SU-DHL-6 (cell line): ENCODE results near the gene URGCP.

Experiments used
- H2AFZ ChIP-seq: fragments of 200-600 bp; sonication (generic); 2 replicates; pipeline ENCODE4 v1.6.1; 2014; ENCODE audit warnings: low read depth, mild to moderate bottlenecking, moderate library complexity, mixed read lengths, antibody characterized with exemption, low read length; ENCODE audit not compliant: severe bottlenecking
- H3F3A ChIP-seq: fragments of 200-600 bp; shearing (Covaris generic); 2 replicates; pipeline ENCODE4 v1.6.0; 2016; ENCODE audit warnings: antibody characterized with exemption, mild to moderate bottlenecking; ENCODE audit not compliant: insufficient read depth
- H3K27ac ChIP-seq: fragments of 200-600 bp; sonication (generic); 2 replicates; pipeline ENCODE4 v1.5.1; 2016; ENCODE audit warnings: low read depth, mild to moderate bottlenecking, low read length, moderate library complexity, mixed read lengths
- H3K27me3 ChIP-seq: fragments of 200-600 bp; sonication (generic), shearing (Covaris generic); 2 replicates; pipeline ENCODE4 v1.6.0; 2014; ENCODE audit warnings: mild to moderate bottlenecking, low read length
- H3K36me3 ChIP-seq: fragments of 200-600 bp; sonication (generic); 2 replicates; pipeline ENCODE4 v1.6.1; 2014; ENCODE audit warnings: mild to moderate bottlenecking, low read length, mixed read lengths
- H3K4me2 ChIP-seq: fragments of 300-600, 200-600 bp; shearing (Covaris generic), sonication (generic); 2 replicates; pipeline ENCODE4 v1.6.0; 2014; ENCODE audit warnings: low read length, low read depth, mild to moderate bottlenecking; ENCODE audit not compliant: poor library complexity, severe bottlenecking
- H3K4me3 ChIP-seq: fragments of 200-600 bp; sonication (generic); 2 replicates; pipeline ENCODE4 v1.5.1; 2014; ENCODE audit warnings: antibody characterized with exemption, low read length, mild to moderate bottlenecking, mixed read lengths; ENCODE audit not compliant: insufficient read depth, poor library complexity, severe bottlenecking
- H3K79me2 ChIP-seq: fragments of 200-600 bp; sonication (generic); 2 replicates; pipeline ENCODE4 v1.6.1; 2014; ENCODE audit warnings: mild to moderate bottlenecking, low read length, moderate library complexity; ENCODE audit not compliant: insufficient read depth
- H3K9ac ChIP-seq: fragments of 200-600 bp; sonication (generic); 2 replicates; pipeline ENCODE4 v1.7.0; 2014; ENCODE audit warnings: mild to moderate bottlenecking, low read length
- H3K9me2 ChIP-seq: fragments of 200-600 bp; sonication (generic); replicated peaks from 2 replicates; pipeline ENCODE4 v1.6.1; 2014; ENCODE audit warnings: low read length; ENCODE audit not compliant: insufficient read depth
- H3K9me3 ChIP-seq: fragments of 200-600 bp; sonication (generic); 2 replicates; pipeline ENCODE4 v1.6.1; 2014; ENCODE audit warnings: low read length, mixed read lengths; ENCODE audit not compliant: insufficient read depth
- H4K20me1 ChIP-seq: fragments of 200-600 bp; sonication (generic); 2 replicates; pipeline ENCODE4 v1.6.1; 2014; ENCODE audit warnings: low read depth, mild to moderate bottlenecking, antibody characterized with exemption, low read length, moderate library complexity, mixed read lengths
- EZH2phosphoT487 ChIP-seq: fragments of 200-600 bp; sonication (generic), shearing (Covaris generic); conservative IDR thresholded peaks from 2 replicates; pipeline ENCODE4 v1.6.1; 2018; ENCODE audit warnings: mild to moderate bottlenecking, antibody characterized with exemption, low read length, moderate library complexity, mixed read lengths
- TF ChIP-seq, protein P1 (sequence below): fragments of 200-600 bp; sonication (generic); IDR thresholded peaks from one replicate; pipeline ENCODE4 v1.5.1; 2017; ENCODE audit warnings: antibody characterized with exemption, mild to moderate bottlenecking, low read length, moderate library complexity; ENCODE audit not compliant: insufficient read depth, poor library complexity, severe bottlenecking

Gene URGCP

DNA sequence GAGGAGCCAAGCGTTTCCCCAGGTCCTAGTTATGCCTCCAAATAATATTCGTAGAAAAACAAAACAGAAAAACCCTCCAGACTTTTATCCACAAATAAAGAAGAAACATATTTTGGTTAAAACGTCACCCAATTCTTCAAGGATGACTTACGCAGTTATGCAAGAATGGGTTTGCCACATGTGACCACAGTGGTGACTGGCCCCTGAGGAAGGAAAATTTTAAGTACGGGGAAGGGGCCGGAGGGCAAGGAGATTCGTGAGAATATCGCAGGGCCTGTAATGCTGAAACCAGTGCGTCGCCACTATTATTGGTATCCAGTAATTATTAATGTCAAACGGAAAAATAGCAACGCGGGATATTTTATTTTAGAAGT lies 36.5 kb downstream of the URGCP start:
- H3K36me3 ChIP-seq, result no peaks in the 10 kb centered on the region
- H3K9me3 ChIP-seq, result no peaks in the 10 kb centered on the region
- peak overlapping the region; percentile 71 for H3K4me2 ChIP-seq
- H3K79me2 ChIP-seq, result no peaks in the 10 kb centered on the region
- peak overlapping the region; percentile 97 for H2AFZ ChIP-seq
- no peaks in the 10 kb centered on the region for H4K20me1 ChIP-seq
- peak overlapping the region; percentile 56 for H3K9ac ChIP-seq
- no peaks in the 10 kb centered on the region for H3K9me2 ChIP-seq
- peak overlapping the region; percentile 58 for H3K4me3 ChIP-seq
- H3K27me3 ChIP-seq, result no peaks in the 10 kb centered on the region
- H3K27ac ChIP-seq, result no peak overlapping the region
- H3F3A ChIP-seq, result peaks cover 5% of the 10 kb centered on the region; the same call in 1 of the 2 replicates
- no peak for TF ChIP-seq EZH2phosphoT487
- TF ChIP-seq, protein P1, sequence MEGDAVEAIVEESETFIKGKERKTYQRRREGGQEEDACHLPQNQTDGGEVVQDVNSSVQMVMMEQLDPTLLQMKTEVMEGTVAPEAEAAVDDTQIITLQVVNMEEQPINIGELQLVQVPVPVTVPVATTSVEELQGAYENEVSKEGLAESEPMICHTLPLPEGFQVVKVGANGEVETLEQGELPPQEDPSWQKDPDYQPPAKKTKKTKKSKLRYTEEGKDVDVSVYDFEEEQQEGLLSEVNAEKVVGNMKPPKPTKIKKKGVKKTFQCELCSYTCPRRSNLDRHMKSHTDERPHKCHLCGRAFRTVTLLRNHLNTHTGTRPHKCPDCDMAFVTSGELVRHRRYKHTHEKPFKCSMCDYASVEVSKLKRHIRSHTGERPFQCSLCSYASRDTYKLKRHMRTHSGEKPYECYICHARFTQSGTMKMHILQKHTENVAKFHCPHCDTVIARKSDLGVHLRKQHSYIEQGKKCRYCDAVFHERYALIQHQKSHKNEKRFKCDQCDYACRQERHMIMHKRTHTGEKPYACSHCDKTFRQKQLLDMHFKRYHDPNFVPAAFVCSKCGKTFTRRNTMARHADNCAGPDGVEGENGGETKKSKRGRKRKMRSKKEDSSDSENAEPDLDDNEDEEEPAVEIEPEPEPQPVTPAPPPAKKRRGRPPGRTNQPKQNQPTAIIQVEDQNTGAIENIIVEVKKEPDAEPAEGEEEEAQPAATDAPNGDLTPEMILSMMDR, result no peak

DNA sequence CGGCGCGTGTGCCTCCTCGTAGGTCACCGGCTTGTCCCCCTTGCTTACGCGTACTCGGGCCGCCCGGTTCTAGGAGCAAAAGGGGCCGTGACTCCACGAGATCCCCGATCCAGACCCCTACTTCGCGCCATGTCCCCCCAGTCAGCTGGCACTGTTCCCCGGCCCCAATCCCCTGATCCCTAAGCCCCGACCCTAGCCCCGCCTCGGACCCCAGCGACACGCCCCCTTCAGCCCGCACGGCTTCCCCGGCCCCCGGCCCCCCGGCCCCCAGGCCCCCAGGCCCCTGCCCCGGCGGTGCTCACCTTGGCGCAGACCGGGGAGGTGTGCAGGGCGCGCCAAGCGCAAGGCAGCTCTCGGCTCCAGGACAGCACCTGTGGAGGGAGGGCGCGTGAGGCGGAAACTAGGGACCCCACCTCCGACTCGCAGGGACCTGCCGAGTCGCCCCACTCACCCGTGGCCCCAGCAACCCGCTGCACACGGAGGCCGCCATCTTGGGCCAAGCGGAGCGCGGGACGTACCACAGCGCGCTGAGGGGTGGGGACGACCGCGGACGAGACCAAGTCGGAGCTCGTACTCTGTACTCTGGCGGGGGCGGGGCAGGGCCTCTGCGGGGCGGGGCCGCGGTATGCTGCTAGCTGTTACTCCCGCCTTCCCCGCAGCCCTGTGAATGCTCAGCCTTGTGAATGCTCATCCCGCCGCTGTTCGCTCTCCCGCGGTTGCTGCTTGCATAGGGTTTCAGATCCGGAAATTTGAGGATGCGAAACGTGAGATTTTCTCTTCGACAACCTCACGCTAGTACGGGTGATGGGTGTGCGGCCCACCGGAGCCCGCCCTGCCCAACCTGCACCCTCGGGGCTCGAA lies 37.2 kb downstream of the URGCP start, which contains the start of gene MRPS24:
TSS of gene MRPS24 (minus strand) at position 512 of the 861 bp plus-strand sequence. CDS start at position 490, 22 bp downstream.
- no peaks in the 10 kb centered on the region for H3K9me2 ChIP-seq
- no peaks in the 10 kb centered on the region for H3K36me3 ChIP-seq
- peak within 1 kb of the TSS; percentile 97 for H2AFZ ChIP-seq
- peak within 1 kb of the TSS; percentile 71 for H3K4me2 ChIP-seq
- H3K27me3 ChIP-seq, result no peaks in the 10 kb centered on the region
- no peaks in the 10 kb centered on the region for H4K20me1 ChIP-seq
- no peak within 1 kb of the TSS for H3K27ac ChIP-seq
- peak within 1 kb of the TSS; percentile 56 for H3K9ac ChIP-seq
- no peaks in the 10 kb centered on the region for H3K79me2 ChIP-seq
- no peaks in the 10 kb centered on the region for H3K9me3 ChIP-seq
- peak within 1 kb of the TSS; percentile 58 for H3K4me3 ChIP-seq
- TF ChIP-seq, protein P1, result no peak
- TF ChIP-seq EZH2phosphoT487, result no peak
- H3F3A ChIP-seq, result peaks cover 5% of the 10 kb centered on the region; the same call in 1 of the 2 replicates

DNA sequence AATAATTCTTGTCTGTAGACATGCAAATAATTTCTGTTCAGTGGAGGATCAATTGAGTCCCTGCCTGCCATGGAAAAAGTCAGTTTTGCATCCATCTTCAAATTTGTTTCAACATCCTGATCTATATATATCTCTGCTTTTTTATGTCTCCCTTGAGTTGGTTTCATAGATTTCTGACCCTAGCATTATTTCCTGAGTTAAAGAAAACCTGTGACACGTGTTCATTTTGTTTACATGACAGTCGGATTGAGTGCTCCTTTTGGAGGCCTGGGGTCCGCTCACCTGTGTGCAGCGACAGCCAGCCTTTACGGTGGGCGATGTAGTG lies 37.8 kb downstream of the URGCP start:
- Histone ChIP-seq H3K4me3 (peak overlapping the region; percentile 58), H3F3A (peaks cover 5% of the 10 kb centered on the region; the same call in 1 of the 2 replicates), H2AFZ (peak overlapping the region; percentile 97), H3K27me3 (no peaks in the 10 kb centered on the region), H3K27ac (no peak overlapping the region), H3K36me3 (no peaks in the 10 kb centered on the region), H3K79me2 (no peaks in the 10 kb centered on the region), H3K4me2 (peak overlapping the region; percentile 71), H3K9me3 (no peaks in the 10 kb centered on the region), H3K9me2 (no peaks in the 10 kb centered on the region), H4K20me1 (no peaks in the 10 kb centered on the region), H3K9ac (peak overlapping the region; percentile 56)
- TF ChIP-seq EZH2phosphoT487, result no peak
- TF ChIP-seq, protein P1, result no peak
